Loucy (cell line): Measurements from ENCODE around the gene AGAP5.

Source experiments
- H2AFZ ChIP-seq: fragments of 200-600 bp; sonication (generic); 2 replicates; pipeline ENCODE4 v1.6.0; 2016; ENCODE audit warnings: antibody characterized with exemption, mild to moderate bottlenecking, low read length, moderate library complexity
- H3F3A ChIP-seq: fragments of 200-600 bp; 2 replicates; pipeline ENCODE4 v1.6.0; 2016; ENCODE audit warnings: antibody characterized with exemption, low read depth, mild to moderate bottlenecking
- H3K27me3 ChIP-seq: fragments of 200-600 bp; sonication (generic); 2 replicates; pipeline ENCODE4 v1.6.1; 2014; ENCODE audit warnings: low read length, mild to moderate bottlenecking; ENCODE audit not compliant: insufficient read depth, poor library complexity, severe bottlenecking
- H3K36me3 ChIP-seq: fragments of 200-600 bp; sonication (generic); 2 replicates; pipeline ENCODE4 v1.6.1; 2016; ENCODE audit warnings: low read length; ENCODE audit not compliant: insufficient read depth
- H3K4me1 ChIP-seq: fragments of 200-600 bp; sonication (generic); 2 replicates; pipeline ENCODE4 v1.5.1; 2014; ENCODE audit warnings: low read length, mild to moderate bottlenecking; ENCODE audit not compliant: insufficient read depth, poor library complexity, severe bottlenecking
- H3K4me2 ChIP-seq: fragments of 200-600 bp; sonication (generic); 2 replicates; pipeline ENCODE4 v1.6.0; 2014; ENCODE audit warnings: antibody characterized with exemption, low read length, low read depth, mild to moderate bottlenecking; ENCODE audit not compliant: poor library complexity, severe bottlenecking
- H3K4me3 ChIP-seq: fragments of 200-600 bp; sonication (generic); 2 replicates; pipeline ENCODE4 v1.5.1; 2014; ENCODE audit warnings: low read length, mild to moderate bottlenecking, mixed read lengths; ENCODE audit not compliant: poor library complexity, severe bottlenecking
- H3K79me2 ChIP-seq: fragments of 200-600 bp; sonication (generic); 2 replicates; pipeline ENCODE4 v1.6.1; 2014; ENCODE audit warnings: low read length; ENCODE audit not compliant: insufficient read depth
- H3K9ac ChIP-seq: fragments of 200-600 bp; sonication (generic); 2 replicates; pipeline ENCODE4 v1.6.0; 2014; ENCODE audit warnings: mild to moderate bottlenecking, low read depth, low read length, moderate library complexity; ENCODE audit not compliant: poor library complexity, severe bottlenecking
- H3K9me2 ChIP-seq: fragments of 200-600 bp; sonication (generic); replicated peaks from 2 replicates; pipeline ENCODE4 v1.6.1; 2016; ENCODE audit warnings: low read depth, low read length, mixed read lengths
- H3K9me3 ChIP-seq: fragments of 200-600 bp; sonication (generic); 2 replicates; pipeline ENCODE4 v1.6.1; 2014; ENCODE audit warnings: mild to moderate bottlenecking, antibody characterized with exemption, low read length, low read depth; ENCODE audit not compliant: insufficient read depth
- H4K20me1 ChIP-seq: fragments of 200-600 bp; sonication (generic); 2 replicates; pipeline ENCODE4 v1.6.0; 2014; ENCODE audit warnings: antibody characterized with exemption, low read length, mild to moderate bottlenecking; ENCODE audit not compliant: insufficient read depth, poor library complexity, severe bottlenecking
- EZH2phosphoT487 ChIP-seq: fragments of 200-600 bp; IDR thresholded peaks from 2 replicates; pipeline ENCODE4 v1.6.1; 2018; ENCODE audit warnings: antibody characterized with exemption, mild to moderate bottlenecking, moderate library complexity, borderline replicate concordance
- TF ChIP-seq, protein P1 (sequence below): fragments of 200-600 bp; sonication (generic); conservative IDR thresholded peaks from 2 replicates; pipeline ENCODE4 v1.5.1; 2014; ENCODE audit warnings: mild to moderate bottlenecking, antibody characterized with exemption, low read length

Gene AGAP5

DNA sequence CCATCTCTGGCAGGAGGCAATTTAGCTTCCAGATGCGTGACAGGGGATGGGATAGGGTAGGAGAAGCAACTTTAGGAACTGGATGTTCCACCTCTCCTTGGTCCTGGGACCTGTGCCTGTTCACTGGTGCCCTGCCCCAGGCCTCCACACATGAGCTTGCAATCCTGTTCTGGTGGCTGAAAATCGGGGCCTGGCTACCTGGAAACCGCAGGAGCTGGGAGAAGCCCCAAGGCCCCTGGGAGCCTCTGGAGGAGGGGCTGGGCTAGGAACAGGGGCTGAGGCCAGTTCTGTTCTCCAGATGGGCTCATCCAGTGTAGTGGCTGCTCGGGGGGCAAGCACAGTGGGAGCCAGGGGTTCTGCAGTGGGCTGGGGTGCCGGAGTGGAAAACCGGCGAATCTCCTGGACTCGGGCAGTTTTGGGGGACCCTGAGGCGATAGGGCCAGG, 51.3 kb downstream of the AGAP5 start:
- TF ChIP-seq, protein P1, sequence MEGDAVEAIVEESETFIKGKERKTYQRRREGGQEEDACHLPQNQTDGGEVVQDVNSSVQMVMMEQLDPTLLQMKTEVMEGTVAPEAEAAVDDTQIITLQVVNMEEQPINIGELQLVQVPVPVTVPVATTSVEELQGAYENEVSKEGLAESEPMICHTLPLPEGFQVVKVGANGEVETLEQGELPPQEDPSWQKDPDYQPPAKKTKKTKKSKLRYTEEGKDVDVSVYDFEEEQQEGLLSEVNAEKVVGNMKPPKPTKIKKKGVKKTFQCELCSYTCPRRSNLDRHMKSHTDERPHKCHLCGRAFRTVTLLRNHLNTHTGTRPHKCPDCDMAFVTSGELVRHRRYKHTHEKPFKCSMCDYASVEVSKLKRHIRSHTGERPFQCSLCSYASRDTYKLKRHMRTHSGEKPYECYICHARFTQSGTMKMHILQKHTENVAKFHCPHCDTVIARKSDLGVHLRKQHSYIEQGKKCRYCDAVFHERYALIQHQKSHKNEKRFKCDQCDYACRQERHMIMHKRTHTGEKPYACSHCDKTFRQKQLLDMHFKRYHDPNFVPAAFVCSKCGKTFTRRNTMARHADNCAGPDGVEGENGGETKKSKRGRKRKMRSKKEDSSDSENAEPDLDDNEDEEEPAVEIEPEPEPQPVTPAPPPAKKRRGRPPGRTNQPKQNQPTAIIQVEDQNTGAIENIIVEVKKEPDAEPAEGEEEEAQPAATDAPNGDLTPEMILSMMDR = no peak
- Histone ChIP-seq H3K4me2 (no peak overlapping the region), H3K79me2 (no peaks in the 10 kb centered on the region; the same call in 1 of the 2 replicates), H3K4me1 (peaks cover 17% of the 10 kb centered on the region), H3K4me3 (no peak overlapping the region), H3F3A (no peaks in the 10 kb centered on the region), H3K27me3 (no peaks in the 10 kb centered on the region), H3K9me2 (no peaks in the 10 kb centered on the region), H2AFZ (no peak overlapping the region), H4K20me1 (no peaks in the 10 kb centered on the region), H3K9me3 (no peaks in the 10 kb centered on the region), H3K9ac (no peak overlapping the region), H3K36me3 (no peaks in the 10 kb centered on the region)

DNA sequence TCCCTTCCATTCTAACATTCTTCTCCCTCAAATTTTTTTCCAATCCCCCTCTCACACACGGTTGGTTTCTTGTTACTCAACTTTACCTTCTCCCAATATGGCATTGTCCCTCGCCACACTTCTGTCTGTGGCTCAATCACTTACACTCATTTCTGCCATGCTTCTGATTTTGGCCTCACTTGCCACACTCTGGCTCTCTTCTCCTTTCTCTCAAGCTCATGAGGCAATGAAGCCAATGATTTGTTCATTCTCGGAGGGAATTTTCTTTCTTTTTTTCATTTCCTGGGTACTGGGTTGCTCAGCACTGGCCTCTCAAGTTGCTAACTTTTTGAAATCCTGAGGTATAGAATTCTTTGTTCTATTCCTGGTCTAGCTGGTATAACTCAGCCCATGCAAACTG, 52.7 kb downstream of the AGAP5 start:
- no peak overlapping the region for H2AFZ ChIP-seq
- H3K4me1 ChIP-seq = peaks cover 7% of the 10 kb centered on the region
- H3F3A ChIP-seq = no peaks in the 10 kb centered on the region
- TF ChIP-seq, protein P1 = no peak
- TF ChIP-seq EZH2phosphoT487 = no peak
- no peaks in the 10 kb centered on the region for H3K9me3 ChIP-seq
- H3K4me3 ChIP-seq = no peak overlapping the region
- no peaks in the 10 kb centered on the region for H3K27me3 ChIP-seq
- no peaks in the 10 kb centered on the region; the same call in 1 of the 2 replicates for H3K79me2 ChIP-seq
- no peaks in the 10 kb centered on the region for H3K9me2 ChIP-seq
- H4K20me1 ChIP-seq = no peaks in the 10 kb centered on the region
- H3K9ac ChIP-seq = no peak overlapping the region
- no peaks in the 10 kb centered on the region for H3K36me3 ChIP-seq
- no peak overlapping the region for H3K4me2 ChIP-seq

DNA sequence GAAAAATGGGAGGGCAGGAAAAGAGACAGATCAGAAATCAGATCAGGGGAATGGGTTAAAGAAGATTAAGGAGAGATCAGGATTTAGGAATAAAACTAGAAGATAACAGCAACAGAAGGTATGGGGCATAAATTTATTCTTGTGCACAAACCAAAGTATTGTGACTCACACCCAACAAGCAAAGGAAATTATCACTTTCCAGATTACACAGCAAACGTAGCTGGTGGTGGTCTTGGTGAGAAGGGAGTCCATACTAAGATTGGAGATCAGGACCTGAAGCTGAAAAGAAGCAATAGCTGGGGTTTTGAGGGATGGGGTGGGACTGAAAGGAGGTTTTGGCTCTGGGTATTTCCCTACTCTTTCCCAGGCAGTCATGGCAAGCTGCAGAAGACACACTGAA, 53.1 kb downstream of the AGAP5 start:
- no peaks in the 10 kb centered on the region; the same call in 1 of the 2 replicates for H3K79me2 ChIP-seq
- no peaks in the 10 kb centered on the region for H3K9me2 ChIP-seq
- H3K4me1 ChIP-seq = peaks cover 7% of the 10 kb centered on the region
- H4K20me1 ChIP-seq = no peaks in the 10 kb centered on the region
- no peaks in the 10 kb centered on the region for H3K27me3 ChIP-seq
- TF ChIP-seq, protein P1 = no peak
- no peak for TF ChIP-seq EZH2phosphoT487
- no peaks in the 10 kb centered on the region for H3F3A ChIP-seq
- no peaks in the 10 kb centered on the region for H3K9me3 ChIP-seq
- no peak overlapping the region for H3K4me2 ChIP-seq
- H3K36me3 ChIP-seq = no peaks in the 10 kb centered on the region
- no peak overlapping the region for H3K4me3 ChIP-seq
- peak overlapping the region; percentile 52 for H2AFZ ChIP-seq
- H3K9ac ChIP-seq = no peak overlapping the region
